Erythroblast (primary cell): ENCODE measurements around the gene MTMR8.

Experiments used
- GATA1 ChIP-seq: IDR thresholded peaks from 2 replicates; pipeline ENCODE4 v1.6.1; 2011; ENCODE audit warnings: low read depth, mild to moderate bottlenecking, control low read depth, low read length, moderate library complexity
- POLR2A ChIP-seq: IDR thresholded peaks from 2 replicates; pipeline ENCODE4 v1.6.1; 2011; ENCODE audit warnings: mild to moderate bottlenecking, low read length

GRCh38 chrX:64439551-64439950 is 44.3 kb upstream of the MTMR8 start:
- no peak for TF ChIP-seq POLR2A
- TF ChIP-seq GATA1: no peak
